Hepatocyte (in vitro differentiated cells): ENCODE results near the gene DYNLL2.

Source experiments
- EZH2 ChIP-seq: fragments of 200-600 bp; sonication (generic); IDR thresholded peaks from 2 replicates; pipeline ENCODE4 v1.6.1; 2016; ENCODE audit warnings: antibody characterized with exemption, mild to moderate bottlenecking, borderline replicate concordance
- TF ChIP-seq, protein P1 (sequence below): fragments of 200-600 bp; sonication (generic); IDR thresholded peaks from 2 replicates; pipeline ENCODE4 v1.5.1; 2016; ENCODE audit warnings: antibody characterized with exemption, mild to moderate bottlenecking; ENCODE audit not compliant: poor library complexity

DNA sequence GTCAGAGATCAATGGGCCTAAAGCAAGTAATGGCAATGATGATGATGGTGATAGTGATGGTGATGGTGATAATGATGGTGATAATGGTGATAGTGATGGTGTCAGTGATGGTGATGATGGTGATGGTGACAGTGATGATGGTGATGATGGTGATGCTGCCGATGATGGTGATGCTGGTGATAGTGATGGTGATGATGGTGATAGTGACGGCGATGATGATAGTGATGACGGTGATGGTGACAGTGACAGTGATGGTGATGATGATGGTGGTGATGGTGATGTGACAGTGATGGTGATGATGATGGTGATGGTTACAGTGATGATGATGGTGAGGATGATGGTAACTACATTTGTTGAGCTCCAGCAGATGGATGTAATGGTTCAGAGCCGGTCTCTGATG is 34.2 kb downstream of the DYNLL2 start:
- TF ChIP-seq, protein P1, sequence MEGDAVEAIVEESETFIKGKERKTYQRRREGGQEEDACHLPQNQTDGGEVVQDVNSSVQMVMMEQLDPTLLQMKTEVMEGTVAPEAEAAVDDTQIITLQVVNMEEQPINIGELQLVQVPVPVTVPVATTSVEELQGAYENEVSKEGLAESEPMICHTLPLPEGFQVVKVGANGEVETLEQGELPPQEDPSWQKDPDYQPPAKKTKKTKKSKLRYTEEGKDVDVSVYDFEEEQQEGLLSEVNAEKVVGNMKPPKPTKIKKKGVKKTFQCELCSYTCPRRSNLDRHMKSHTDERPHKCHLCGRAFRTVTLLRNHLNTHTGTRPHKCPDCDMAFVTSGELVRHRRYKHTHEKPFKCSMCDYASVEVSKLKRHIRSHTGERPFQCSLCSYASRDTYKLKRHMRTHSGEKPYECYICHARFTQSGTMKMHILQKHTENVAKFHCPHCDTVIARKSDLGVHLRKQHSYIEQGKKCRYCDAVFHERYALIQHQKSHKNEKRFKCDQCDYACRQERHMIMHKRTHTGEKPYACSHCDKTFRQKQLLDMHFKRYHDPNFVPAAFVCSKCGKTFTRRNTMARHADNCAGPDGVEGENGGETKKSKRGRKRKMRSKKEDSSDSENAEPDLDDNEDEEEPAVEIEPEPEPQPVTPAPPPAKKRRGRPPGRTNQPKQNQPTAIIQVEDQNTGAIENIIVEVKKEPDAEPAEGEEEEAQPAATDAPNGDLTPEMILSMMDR: no peak
- no peak for TF ChIP-seq EZH2
